ENCODE measurements around the gene OPN3.

The OPN3 gene

GRCh38 chr1:241569848-241570247 lies 70.3 kb downstream of the OPN3 start:
- POLR2A ChIA-PET = no interaction called here
- TF ChIP-seq ARNT (IDR thresholded peaks at IDR 0.05) (no peak), SP1 (IDR thresholded peaks at IDR 0.05) (no peak), L3MBTL2 (conservative IDR thresholded peaks at IDR 0.05) (no peak), FOXK2 (IDR thresholded peaks at IDR 0.05) (no peak), PKNOX1 (IDR thresholded peaks at IDR 0.05) (no peak), CTBP1 (IDR thresholded peaks at IDR 0.05; ENCODE audit: borderline replicate concordance) (no peak), SUZ12 (IDR thresholded peaks at IDR 0.05) (no peak), NFRKB (IDR thresholded peaks at IDR 0.05) (no peak), LEF1 (IDR thresholded peaks at IDR 0.05; ENCODE audit: borderline replicate concordance) (no peak), HDGF (IDR thresholded peaks at IDR 0.05; ENCODE audit: borderline replicate concordance) (no peak)
- DNase-seq (ENCODE audit: extremely low spot score) = no peak
- CTCF ChIA-PET = no interaction called here

- ChIA-PET POLR2A (no interaction called here), CTCF (no interaction called here)
- DNase-seq (ENCODE audit: extremely low spot score) = no peak
- TF ChIP-seq ARNT (IDR thresholded peaks at IDR 0.05) (no peak), ZNF384 (IDR thresholded peaks at IDR 0.05) (no peak), L3MBTL2 (conservative IDR thresholded peaks at IDR 0.05) (no peak), PKNOX1 (IDR thresholded peaks at IDR 0.05) (no peak), BHLHE40 (IDR thresholded peaks at IDR 0.05; ENCODE audit: borderline replicate concordance) (no peak), HDGF (IDR thresholded peaks at IDR 0.05; ENCODE audit: borderline replicate concordance) (no peak), SUZ12 (IDR thresholded peaks at IDR 0.05) (no peak), SP1 (IDR thresholded peaks at IDR 0.05) (no peak), FOXM1 (IDR thresholded peaks at IDR 0.05; ENCODE audit: borderline replicate concordance) (no peak), LEF1 (IDR thresholded peaks at IDR 0.05; ENCODE audit: borderline replicate concordance) (no peak), NFRKB (IDR thresholded peaks at IDR 0.05) (no peak), ELF4 (IDR thresholded peaks at IDR 0.05) (no peak), TARDBP (IDR thresholded peaks at IDR 0.05) (no peak)
These were observed 79.4 kb downstream of the OPN3 start for GRCh38 chr1:241560849-241561187.

- ChIA-PET POLR2A (no interaction called here), CTCF (no interaction called here)
- no peak for DNase-seq (ENCODE audit: extremely low spot score)
- TF ChIP-seq NFRKB (IDR thresholded peaks at IDR 0.05) (no peak), LEF1 (IDR thresholded peaks at IDR 0.05; ENCODE audit: borderline replicate concordance) (no peak), ELF4 (IDR thresholded peaks at IDR 0.05) (no peak), L3MBTL2 (conservative IDR thresholded peaks at IDR 0.05) (no peak), FOXK2 (IDR thresholded peaks at IDR 0.05) (no peak), TARDBP (IDR thresholded peaks at IDR 0.05) (no peak), SP1 (IDR thresholded peaks at IDR 0.05) (no peak), HDGF (IDR thresholded peaks at IDR 0.05; ENCODE audit: borderline replicate concordance) (no peak), ZNF384 (IDR thresholded peaks at IDR 0.05) (no peak), PKNOX1 (IDR thresholded peaks at IDR 0.05) (no peak), ARNT (IDR thresholded peaks at IDR 0.05) (no peak), SUZ12 (IDR thresholded peaks at IDR 0.05) (no peak), FOXA1 (IDR thresholded peaks at IDR 0.05) (no peak), FOXM1 (IDR thresholded peaks at IDR 0.05; ENCODE audit: borderline replicate concordance) (no peak), CTBP1 (IDR thresholded peaks at IDR 0.05; ENCODE audit: borderline replicate concordance) (no peak), BHLHE40 (IDR thresholded peaks at IDR 0.05; ENCODE audit: borderline replicate concordance) (no peak)
These were observed 79.9 kb downstream of the OPN3 start for GRCh38 chr1:241560146-241560848.

- TF ChIP-seq SUZ12 (IDR thresholded peaks at IDR 0.05) (no peak), ZNF384 (IDR thresholded peaks at IDR 0.05) (no peak), FOXA1 (IDR thresholded peaks at IDR 0.05) (no peak), ARNT (IDR thresholded peaks at IDR 0.05) (no peak), FOXK2 (IDR thresholded peaks at IDR 0.05) (no peak), ELF4 (IDR thresholded peaks at IDR 0.05) (no peak), BHLHE40 (IDR thresholded peaks at IDR 0.05; ENCODE audit: borderline replicate concordance) (no peak), LEF1 (IDR thresholded peaks at IDR 0.05; ENCODE audit: borderline replicate concordance) (no peak), L3MBTL2 (conservative IDR thresholded peaks at IDR 0.05) (no peak), PKNOX1 (IDR thresholded peaks at IDR 0.05) (no peak), NFRKB (IDR thresholded peaks at IDR 0.05) (no peak), HDGF (IDR thresholded peaks at IDR 0.05; ENCODE audit: borderline replicate concordance) (no peak), CTBP1 (IDR thresholded peaks at IDR 0.05; ENCODE audit: borderline replicate concordance) (no peak), TARDBP (IDR thresholded peaks at IDR 0.05) (no peak), SP1 (IDR thresholded peaks at IDR 0.05) (no peak), FOXM1 (IDR thresholded peaks at IDR 0.05; ENCODE audit: borderline replicate concordance) (no peak)
- ChIA-PET POLR2A (no interaction called here), CTCF (no interaction called here)
- DNase-seq (ENCODE audit: extremely low spot score) = no peak
These were observed 82.5 kb downstream of the OPN3 start for GRCh38 chr1:241557551-241558193.

GRCh38 chr1:241557031-241557430 lies 83.1 kb downstream of the OPN3 start:
- TF ChIP-seq ELF4 (IDR thresholded peaks at IDR 0.05) = no peak
- TF ChIP-seq SUZ12 (IDR thresholded peaks at IDR 0.05) = no peak
- no peak for TF ChIP-seq PKNOX1 (IDR thresholded peaks at IDR 0.05)
- no peak for TF ChIP-seq ZNF384 (IDR thresholded peaks at IDR 0.05)
- TF ChIP-seq FOXK2 (IDR thresholded peaks at IDR 0.05) = no peak
- no peak for TF ChIP-seq SP1 (IDR thresholded peaks at IDR 0.05)
- TF ChIP-seq NFRKB (IDR thresholded peaks at IDR 0.05) = no peak
- TF ChIP-seq ARNT (IDR thresholded peaks at IDR 0.05) = no peak
- TF ChIP-seq LEF1 (IDR thresholded peaks at IDR 0.05; ENCODE audit: borderline replicate concordance) = no peak
- no peak for TF ChIP-seq HDGF (IDR thresholded peaks at IDR 0.05; ENCODE audit: borderline replicate concordance)
- no peak for TF ChIP-seq TARDBP (IDR thresholded peaks at IDR 0.05)
- TF ChIP-seq FOXA1 (IDR thresholded peaks at IDR 0.05) = no peak
- TF ChIP-seq CTBP1 (IDR thresholded peaks at IDR 0.05; ENCODE audit: borderline replicate concordance) = no peak
- no peak for TF ChIP-seq FOXM1 (IDR thresholded peaks at IDR 0.05; ENCODE audit: borderline replicate concordance)
- TF ChIP-seq BHLHE40 (IDR thresholded peaks at IDR 0.05; ENCODE audit: borderline replicate concordance) = no peak
- no peak for DNase-seq (ENCODE audit: extremely low spot score)
- POLR2A ChIA-PET = no interaction called here
- CTCF ChIA-PET = no interaction called here

Data from HEK293T (cell line).